ENCODE data around the gene ISG20. TPM values are rescaled to one million over a fixed set of nuclear protein-coding genes. Genes with fewer than 3 reads are reported as not detected.

ISG20 gene
- total and polyA plus RNA-seq, 2 donors (not counting 3 experiments of a cell fraction or from before 2014, with no cell fraction given): 6.4 to 7.5 TPM

DNA sequence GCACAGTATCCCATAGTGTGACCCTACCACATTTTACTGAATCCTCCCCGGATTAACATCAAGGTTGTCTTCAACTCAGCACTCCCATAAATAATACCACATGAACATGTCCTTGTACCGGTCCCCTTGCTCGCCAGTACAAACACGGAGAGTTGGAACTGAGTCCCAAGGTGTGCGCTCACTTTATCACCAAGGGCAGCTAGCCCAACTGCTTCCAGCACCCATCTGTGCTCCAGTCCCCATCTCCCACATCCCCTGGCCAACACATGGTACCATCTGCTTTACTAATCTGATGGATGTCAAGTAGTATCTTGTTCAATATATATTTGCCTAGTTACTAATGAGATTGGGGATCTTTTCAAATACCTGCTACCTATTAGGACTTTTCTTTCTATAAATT is 64.7 kb downstream of the ISG20 start:
- DNase-seq (ENCODE audit: low read depth, low spot score) (no peak), FAIRE-seq (no peak)
- dilution Hi-C loops (cut with MboI; ENCODE audit: extremely low pct_ligation_motif_present, low sequenced_read_pairs) (no loop called here), intact Hi-C loops (cut with micrococcal nuclease) (loop anchor here (5.0 kb wide), 1 partner anchor 46 kb away; no protein-coding TSS in a partner anchor)
- no peak overlapping the region for H3K4me3 ChIP-seq (replicated peaks in 1 of 3; ENCODE audit: insufficient read depth in 1 of 3, low read depth in 1 of 3, low read length in 3 of 3)
- TF ChIP-seq JUN (IDR thresholded peaks at IDR 0.05; ENCODE audit: borderline replicate concordance, insufficient read depth, insufficient read length, low read depth): no peak
- TF ChIP-seq POLR2A (IDR thresholded peaks at IDR 0.05; ENCODE audit: low read depth, low read length): no peak
- TF ChIP-seq EZH2 (IDR thresholded peaks at IDR 0.05; ENCODE audit: borderline replicate concordance, low read depth, low read length, severe bottlenecking): no peak
- TF ChIP-seq MYC (IDR thresholded peaks at IDR 0.05; ENCODE audit: low read depth, low read length): no peak
- no peak for TF ChIP-seq FOS (IDR thresholded peaks at IDR 0.05; ENCODE audit: borderline replicate concordance, insufficient read depth, low read length)
- no peak for TF ChIP-seq POLR2AphosphoS5 (IDR thresholded peaks at IDR 0.05; ENCODE audit: insufficient read depth, low read depth, low read length)
- TF ChIP-seq GATA2 (IDR thresholded peaks at IDR 0.05; ENCODE audit: insufficient read depth, insufficient read length, low read depth, low read length): no peak
- TF ChIP-seq, protein P1, sequence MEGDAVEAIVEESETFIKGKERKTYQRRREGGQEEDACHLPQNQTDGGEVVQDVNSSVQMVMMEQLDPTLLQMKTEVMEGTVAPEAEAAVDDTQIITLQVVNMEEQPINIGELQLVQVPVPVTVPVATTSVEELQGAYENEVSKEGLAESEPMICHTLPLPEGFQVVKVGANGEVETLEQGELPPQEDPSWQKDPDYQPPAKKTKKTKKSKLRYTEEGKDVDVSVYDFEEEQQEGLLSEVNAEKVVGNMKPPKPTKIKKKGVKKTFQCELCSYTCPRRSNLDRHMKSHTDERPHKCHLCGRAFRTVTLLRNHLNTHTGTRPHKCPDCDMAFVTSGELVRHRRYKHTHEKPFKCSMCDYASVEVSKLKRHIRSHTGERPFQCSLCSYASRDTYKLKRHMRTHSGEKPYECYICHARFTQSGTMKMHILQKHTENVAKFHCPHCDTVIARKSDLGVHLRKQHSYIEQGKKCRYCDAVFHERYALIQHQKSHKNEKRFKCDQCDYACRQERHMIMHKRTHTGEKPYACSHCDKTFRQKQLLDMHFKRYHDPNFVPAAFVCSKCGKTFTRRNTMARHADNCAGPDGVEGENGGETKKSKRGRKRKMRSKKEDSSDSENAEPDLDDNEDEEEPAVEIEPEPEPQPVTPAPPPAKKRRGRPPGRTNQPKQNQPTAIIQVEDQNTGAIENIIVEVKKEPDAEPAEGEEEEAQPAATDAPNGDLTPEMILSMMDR (IDR thresholded peaks at IDR 0.05; ENCODE audit: extremely low read depth in 1 of 2, insufficient read depth in 1 of 2, low read depth in 1 of 2, low read length in 2 of 2): no peak
- TF ChIP-seq, protein P2, sequence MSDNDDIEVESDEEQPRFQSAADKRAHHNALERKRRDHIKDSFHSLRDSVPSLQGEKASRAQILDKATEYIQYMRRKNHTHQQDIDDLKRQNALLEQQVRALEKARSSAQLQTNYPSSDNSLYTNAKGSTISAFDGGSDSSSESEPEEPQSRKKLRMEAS (IDR thresholded peaks at IDR 0.05; ENCODE audit: insufficient read depth, insufficient read length): no peak
- no peak overlapping the region for H3K4me2 ChIP-seq (ENCODE audit: insufficient read depth, low read length)
- no peak overlapping the region for H2AFZ ChIP-seq (ENCODE audit: low read depth, low read length)
- H4K20me1 ChIP-seq (replicated peaks; ENCODE audit: control insufficient read depth, extremely low read depth, insufficient read depth, low read length): no peaks in the 10 kb centered on the region
- ChIA-PET POLR2A (no interaction called here), CTCF (no interaction called here)
- H3K9me3 ChIP-seq (replicated peaks; ENCODE audit: control insufficient read depth, insufficient read depth, low read length): no peaks in the 10 kb centered on the region
- no peaks in the 10 kb centered on the region for H3K36me3 ChIP-seq (ENCODE audit: control insufficient read depth in 2 of 2, extremely low read depth in 1 of 2, insufficient read depth in 2 of 2, low read length in 2 of 2)
- H3K79me2 ChIP-seq (ENCODE audit: control insufficient read depth, insufficient read depth, low read length): no peaks in the 10 kb centered on the region
- no TSS peak for BruUV-seq (replicated peaks)
- no peak overlapping the region for H3K9ac ChIP-seq (replicated peaks; ENCODE audit: extremely low read depth, insufficient read depth, low read length)
- H3K9me1 ChIP-seq (replicated peaks; ENCODE audit: control insufficient read depth, extremely low read depth, insufficient read depth, low read length): no peaks in the 10 kb centered on the region
- no peak overlapping the region for H3K27ac ChIP-seq (ENCODE audit: insufficient read depth, low read depth, low read length)
- H3K27me3 ChIP-seq (ENCODE audit: control insufficient read depth in 2 of 2, insufficient read depth in 2 of 2, low read length in 2 of 2): peaks cover 6 to 21% of the 10 kb centered on the region in 2 experiments
- peaks cover 6% of the 10 kb centered on the region for H3K4me1 ChIP-seq (ENCODE audit: control insufficient read depth, extremely low read depth, insufficient read depth, low read length)

Data from endothelial cell of umbilical vein (primary cell).